Fibroblast of skin of right biceps (primary cell): ENCODE results near the gene DGLUCY.
A peak's percentile ranks its signal among the peaks of the same experiment; 100 is the strongest.
"Not testable (repeated sequence)": the region's sequence is repeated elsewhere in the genome, so short reads cannot be mapped to it uniquely, and the experiment has no call there.

Experiments used
- DNase-seq: peaks from one replicate; pipeline ENCODE4 v3.0.0-alpha.2; 2013

Gene DGLUCY

GRCh38 chr14:91216731-91217226 is 102.9 kb downstream of the DGLUCY start:
- no peak for DNase-seq

DNA sequence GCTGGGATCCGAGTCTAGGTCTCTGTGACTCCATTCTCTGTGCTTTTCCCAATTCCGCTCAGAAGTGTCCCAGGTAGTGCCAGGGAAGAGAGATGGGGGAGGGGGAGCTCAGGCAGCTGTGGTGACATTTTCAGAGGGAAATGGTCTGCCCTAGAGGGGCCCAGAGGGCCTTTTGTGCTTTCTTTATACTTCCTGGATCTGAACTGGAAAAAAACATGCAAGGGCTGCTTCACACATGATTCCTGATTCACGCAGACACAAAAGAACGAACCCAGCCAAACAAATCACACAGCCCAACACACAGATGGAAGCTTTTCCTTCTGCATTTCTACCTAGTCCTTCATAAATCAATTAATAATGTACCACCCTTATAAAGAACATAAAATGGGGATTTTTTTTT is 104.1 kb downstream of the DGLUCY start:
- no peak for DNase-seq

- no peak for DNase-seq
These were observed 105.9 kb downstream of the DGLUCY start for GRCh38 chr14:91219517-91220389.

DNA sequence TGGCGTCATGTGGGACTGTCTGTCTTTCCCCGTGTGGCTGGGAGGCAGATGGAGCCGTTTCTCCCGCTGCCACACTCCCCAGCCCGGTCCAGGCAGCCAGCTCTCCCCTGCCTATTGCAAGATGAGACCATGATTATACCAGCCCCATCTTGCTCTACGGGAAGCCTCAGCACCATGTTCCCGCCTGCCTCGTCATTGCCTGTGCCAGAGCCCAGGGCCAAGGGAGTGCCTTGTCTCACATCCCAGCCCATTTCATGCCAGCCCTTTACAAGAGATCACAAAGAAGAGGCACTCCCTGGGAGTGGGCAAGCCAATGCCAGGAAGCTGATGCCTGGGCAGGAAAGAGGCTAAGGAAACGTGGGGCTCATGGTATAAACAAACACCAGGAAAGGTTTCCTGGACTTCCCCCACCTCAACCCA is 106.7 kb downstream of the DGLUCY start:
- no peak for DNase-seq

DNA sequence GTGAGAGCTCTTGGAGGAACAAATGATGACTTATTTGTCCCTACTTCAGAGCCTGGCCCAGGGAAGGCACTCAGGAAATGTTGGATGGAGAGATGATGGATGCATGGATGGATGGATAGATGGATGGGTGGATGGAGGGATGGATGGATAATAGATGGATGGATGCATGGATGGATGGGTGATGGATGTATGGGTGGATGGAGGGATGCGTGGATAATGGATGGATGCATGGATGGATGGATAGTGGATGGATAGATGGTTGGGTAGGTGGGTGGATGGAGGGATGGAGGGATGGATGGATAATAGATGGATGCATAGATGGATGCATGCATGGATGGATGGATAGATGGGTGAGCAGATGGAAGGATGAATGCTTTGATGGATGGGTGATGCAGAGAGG is 107.4 kb downstream of the DGLUCY start:
- no peak for DNase-seq

GRCh38 chr14:91223028-91223783 is 109.3 kb downstream of the DGLUCY start:
- DNase-seq = peak; percentile 17

DNA sequence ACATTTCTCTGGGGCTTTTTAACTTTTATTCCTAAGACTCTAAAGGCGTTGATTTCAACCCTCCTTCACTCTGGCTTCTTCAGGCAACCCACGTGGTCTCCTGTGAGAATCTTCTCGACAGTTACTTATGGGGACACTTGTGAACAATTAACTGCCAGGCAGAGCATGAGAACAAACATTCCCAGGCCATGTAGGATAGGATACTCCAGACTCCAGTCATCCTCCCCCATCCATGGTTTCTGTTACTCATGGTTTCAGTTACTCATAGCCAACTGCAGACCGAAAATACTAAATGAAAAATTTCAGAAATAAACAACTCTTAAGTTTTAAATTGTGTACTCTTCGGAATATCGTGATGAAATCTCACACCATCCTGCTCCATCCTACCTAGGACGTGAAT is 111.2 kb downstream of the DGLUCY start:
- peak; percentile 17 for DNase-seq

DNA sequence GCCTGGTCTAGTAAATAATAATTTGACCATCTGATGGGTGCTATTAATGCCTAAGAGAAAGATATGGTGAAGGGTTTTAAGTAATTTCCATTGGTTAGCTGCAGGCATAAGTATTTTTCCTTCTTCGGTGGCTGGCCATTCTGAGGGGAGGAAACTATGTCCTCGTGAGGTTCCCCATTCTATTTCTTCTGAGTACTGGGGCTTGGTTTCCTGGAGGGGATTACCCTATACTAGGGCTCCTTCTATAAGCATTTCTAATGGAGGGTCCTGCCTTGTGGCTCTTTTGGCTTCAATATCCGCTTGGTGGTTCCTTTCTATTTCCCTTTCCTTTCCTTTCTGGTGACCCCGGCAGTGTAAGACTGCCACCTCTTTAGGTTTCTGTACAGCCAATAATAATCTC is 112.5 kb downstream of the DGLUCY start:
- DNase-seq = not testable (repeated sequence)

GRCh38 chr14:91227183-91227628 is 113.3 kb downstream of the DGLUCY start:
- no peak for DNase-seq

- DNase-seq = peak; percentile 66
These were observed 114.5 kb downstream of the DGLUCY start for GRCh38 chr14:91228112-91229004.

DNA sequence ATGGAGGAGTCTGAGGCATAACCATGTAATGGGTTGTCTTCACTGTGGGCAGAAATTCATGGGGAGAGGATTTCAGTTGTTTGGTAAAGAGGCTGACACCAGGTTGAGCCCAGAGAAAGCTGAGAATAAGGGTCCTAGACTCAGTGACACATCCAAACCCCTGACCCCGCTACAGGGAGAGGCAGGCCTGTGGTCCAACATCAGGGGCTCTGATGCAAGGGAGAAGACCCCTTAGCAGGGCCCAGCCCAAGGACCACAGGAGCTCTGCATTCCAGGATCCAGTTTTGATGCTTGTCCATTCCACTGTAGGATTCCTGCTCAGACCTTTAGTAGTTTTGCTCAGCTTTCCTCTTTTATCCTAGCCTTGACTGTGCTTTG is 115.1 kb downstream of the DGLUCY start:
- no peak for DNase-seq

DNA sequence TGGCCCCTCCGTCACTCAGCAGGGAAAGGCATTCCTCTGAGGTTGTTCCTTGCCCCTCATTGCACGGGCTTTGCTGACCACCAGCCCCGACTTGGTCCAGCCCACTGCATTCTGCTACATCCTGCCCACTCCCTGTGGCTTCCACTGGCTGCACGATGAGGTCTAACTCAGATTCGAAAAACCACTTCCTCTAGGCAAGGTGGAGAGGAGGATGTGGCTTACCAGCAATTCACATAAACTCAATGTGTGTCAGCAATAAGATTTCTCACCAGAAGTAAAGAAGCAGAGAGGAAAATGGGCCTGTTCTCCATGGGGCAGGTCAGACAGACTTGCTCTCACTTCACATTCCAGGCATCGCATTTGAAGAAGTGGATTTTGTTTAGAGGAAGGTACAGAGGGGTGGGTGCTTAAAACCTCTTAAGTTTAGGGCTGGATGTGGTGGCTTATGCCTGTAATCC is 115.9 kb downstream of the DGLUCY start:
- DNase-seq = peak; percentile 73

DNA sequence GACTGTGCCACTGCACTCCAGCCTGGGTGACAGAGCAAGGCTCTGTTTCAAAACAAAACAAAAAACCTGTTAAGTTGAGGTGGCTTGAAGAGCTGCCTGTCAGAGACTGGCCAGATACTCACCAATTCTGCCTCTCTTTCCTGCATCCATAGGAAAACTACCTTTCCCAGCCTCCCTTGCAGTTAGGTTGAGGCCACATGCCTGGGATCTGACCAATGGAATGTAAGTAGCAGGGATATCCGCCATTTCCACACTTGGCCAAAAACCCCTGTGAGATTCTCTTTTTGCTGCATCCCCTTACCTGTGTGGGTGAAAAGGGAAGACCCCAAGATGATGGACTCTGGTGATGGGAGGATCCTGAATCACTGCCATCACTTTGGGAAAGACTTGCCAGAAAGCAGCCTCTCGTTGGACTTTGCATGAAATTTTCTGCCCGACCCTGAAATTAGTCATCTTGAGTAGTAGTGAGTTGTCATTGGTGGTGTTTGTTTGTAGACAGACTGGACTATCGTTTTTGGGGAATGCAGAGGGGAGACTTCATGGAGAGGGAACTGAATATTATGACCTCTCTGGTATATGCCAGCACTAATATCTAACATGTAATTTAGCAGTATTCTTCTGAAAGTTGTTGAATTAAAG is 116.6 kb downstream of the DGLUCY start:
- peak; percentile 26 for DNase-seq

DNA sequence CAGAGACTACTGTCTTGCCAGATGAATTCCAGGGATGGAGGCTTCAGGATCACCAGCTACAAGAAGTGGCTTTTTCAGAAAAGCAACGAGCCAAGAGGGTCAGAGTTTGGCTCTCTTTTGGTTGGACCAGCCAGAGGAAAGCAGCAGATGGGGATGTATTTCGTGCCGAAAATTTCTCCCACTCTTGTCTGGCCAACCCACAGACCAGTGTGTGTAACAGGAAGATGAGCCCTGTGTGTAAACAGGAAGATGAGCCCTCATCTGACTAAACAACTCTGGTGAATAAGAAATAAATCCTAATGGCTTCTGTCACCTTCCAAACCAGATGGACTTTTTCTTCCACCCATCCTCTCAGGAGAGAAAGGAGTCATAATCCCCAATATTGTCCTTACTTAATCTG is 117.6 kb downstream of the DGLUCY start:
- no peak for DNase-seq

DNA sequence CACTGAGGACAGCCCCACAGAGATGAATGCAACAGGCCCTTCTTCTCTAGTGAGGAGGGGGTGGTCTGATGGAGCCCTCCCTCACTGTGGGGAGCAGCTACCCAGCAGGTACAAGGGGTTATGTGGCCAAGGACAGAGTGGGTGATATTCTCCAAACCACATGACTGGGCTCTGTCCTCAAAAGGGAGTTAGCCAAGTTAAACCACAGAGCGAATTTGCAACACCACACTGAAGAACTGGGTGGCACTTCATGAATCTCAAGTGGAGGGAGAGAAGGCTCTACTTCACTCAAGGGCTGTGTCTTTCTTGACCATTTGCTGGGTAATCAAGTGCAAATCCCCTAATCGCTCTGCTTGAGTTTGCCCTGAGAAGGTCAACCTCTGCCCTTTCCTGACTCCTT is 118.2 kb downstream of the DGLUCY start:
- DNase-seq = no peak

GRCh38 chr14:91232603-91233002 is 118.7 kb downstream of the DGLUCY start:
- no peak for DNase-seq

DNA sequence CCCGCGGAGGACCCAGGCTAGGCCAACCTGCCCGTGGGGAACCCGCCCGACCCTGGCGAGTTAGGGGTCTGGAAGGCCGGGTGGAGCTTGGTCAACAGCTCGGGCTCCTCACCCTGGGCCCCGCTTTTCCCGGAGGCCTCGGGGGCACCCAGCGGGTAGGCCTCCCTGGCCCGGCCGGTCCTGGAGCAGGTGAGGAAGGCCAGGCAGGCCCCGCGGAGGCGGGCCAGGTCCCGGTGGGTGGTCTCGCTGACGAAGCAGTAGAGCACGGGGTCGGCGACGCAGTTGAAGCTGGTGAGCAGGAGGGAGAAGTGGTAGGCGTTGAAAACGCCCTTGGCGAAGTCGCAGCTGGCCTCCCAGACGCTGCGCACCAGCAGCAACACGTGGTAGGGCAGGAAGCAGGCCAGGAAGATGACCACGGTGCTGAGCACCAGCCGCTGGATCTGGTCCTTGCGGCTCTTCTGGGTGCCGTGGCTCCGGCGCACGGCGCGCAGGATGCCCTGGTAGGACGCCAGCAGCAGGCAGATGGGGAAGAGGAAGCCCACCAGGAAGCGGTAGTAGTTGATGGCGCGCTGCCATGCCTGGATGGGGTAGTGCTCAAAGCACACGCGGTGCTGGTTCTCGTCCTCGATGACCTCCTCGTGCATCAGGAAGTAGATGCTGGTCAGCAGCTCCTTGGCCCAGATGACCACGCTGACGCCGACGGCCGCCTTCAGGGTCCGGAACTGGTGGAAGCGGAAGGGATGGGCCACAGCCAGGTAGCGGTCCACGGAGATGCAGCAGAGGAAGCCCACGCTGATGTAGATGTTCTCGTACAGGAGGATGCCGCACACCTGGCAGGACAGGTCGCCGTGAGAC is 120.3 kb downstream of the DGLUCY start:
- no peak for DNase-seq

DNA sequence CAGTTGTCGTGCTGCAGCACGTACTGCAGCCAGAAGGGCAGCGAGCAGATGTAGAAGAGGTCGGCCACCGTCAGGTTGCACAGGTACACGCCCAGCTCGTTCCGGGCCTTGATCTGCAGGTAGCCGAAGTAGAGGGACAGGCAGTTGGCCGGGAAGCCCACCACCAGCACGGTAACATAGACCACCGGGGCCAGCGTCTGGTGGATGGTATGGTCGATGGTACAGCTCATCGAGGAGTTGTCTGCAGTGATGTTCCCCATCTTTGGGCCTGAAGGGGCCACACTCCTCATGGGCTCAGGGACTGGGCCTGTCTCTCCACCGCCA is 120.9 kb downstream of the DGLUCY start:
- DNase-seq = no peak

GRCh38 chr14:91235841-91236240 is 122.0 kb downstream of the DGLUCY start:
- DNase-seq = no peak

DNA sequence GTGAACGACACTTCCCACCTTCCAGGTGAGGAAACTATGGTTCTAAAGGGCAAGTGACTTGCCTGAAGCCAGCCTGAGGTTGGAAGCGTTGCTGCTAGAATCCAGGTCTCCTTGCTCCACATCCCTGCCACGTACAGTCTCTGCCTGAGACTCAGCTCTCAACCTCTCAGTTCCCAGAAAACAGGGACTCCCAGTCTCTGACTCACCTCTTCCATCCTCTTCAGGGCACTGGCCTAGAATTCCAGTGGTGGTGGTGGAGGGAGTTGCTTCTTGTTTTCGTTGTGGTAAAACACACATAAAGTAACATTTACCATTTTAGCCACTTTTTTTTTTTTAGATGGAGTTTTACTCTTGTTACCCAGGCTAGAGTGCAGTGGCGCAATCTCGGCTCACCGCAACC is 123.3 kb downstream of the DGLUCY start:
- peak; percentile 87 for DNase-seq

DNA sequence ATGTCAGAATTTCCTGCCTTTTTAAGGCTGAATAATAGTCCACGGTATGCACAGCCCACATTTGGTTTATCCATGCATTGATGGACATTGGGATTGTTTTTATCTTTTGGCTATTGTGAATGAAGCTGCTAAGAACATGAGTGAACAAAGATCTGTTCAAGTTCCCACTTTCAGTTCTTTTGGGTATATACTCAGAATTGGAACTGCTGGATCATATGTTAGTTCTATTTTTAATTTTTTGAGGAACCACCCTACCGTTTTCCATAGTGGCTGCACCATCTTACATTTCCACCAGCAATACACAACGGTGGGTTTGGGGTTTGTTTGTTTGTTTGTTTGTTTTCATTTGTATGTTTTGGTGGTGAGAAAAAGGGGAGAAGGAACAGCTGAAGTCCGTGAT is 124.2 kb downstream of the DGLUCY start:
- no peak for DNase-seq
